ENCODE measurements around the gene MVB12A.

DNA sequence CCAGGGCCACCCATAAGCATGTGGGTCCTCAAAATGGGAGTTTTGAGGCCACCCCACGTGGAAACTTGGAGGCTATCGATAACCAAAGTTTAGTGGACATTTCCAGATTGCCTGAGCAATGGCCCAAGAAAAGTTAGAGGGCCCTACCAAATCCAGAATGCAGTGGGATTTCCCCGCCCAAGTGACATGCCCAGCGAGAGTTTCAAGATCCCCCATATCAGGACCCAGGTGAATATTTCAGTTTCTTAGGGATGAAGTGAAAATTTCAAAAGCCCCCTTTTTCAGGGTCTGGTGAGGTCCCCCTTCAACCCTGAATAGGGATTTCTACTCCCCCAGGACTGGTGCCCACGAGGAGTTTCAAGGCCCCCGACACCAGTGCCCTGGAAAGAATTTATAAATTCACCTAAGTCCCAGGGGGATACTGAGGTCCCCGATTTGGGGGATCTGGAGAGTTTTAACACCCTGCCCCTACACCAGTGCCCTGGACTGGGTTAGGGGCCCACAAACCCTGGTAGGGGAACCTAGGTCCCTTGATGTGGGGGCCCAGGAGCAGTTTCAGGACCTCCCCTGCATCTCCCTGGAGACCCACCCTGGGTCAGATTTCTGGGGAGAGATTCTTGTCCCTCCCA is 15.1 kb upstream of the MVB12A start:
- TF ChIP-seq ZNF274 (IDR thresholded peaks at IDR 0.05; ENCODE audit: low read depth, low read length) (no peak), YY1 (IDR thresholded peaks at IDR 0.05; ENCODE audit: insufficient read depth, insufficient read length) (no peak)

All from NT2/D1 (cell line).